TTC549 (cell line): ENCODE data around the gene PCNX2.
"Not testable (repeated sequence)": the region's sequence is repeated elsewhere in the genome, so short reads cannot be mapped to it uniquely, and the experiment has no call there.

Experiments used
- FAIRE-seq: peaks from 2 replicates; lab custom pipeline; 2012; peaks lifted over from hg19 to GRCh38; lab: Jason Lieb, UNC

The PCNX2 gene

DNA sequence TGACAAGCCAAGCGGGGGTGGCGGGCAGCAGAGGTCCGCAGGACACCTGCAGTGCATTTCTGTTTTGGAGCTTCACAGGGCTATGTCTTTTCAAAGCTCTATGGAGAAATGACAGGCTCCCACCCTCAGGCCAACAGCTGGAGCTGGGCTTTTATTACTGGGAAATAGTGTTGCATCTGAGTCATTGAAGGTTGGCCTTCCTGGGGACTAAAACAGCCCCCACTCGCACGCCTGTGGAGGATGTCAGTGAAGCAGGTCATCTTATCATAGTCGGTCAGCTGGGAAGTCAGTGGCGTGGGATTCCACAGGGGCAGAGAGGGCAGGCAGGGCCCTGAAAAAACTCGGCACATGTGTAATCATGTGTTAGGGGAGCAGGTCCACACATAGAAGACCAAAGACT lies 289.8 kb downstream of the PCNX2 start:
- FAIRE-seq: no peak

DNA sequence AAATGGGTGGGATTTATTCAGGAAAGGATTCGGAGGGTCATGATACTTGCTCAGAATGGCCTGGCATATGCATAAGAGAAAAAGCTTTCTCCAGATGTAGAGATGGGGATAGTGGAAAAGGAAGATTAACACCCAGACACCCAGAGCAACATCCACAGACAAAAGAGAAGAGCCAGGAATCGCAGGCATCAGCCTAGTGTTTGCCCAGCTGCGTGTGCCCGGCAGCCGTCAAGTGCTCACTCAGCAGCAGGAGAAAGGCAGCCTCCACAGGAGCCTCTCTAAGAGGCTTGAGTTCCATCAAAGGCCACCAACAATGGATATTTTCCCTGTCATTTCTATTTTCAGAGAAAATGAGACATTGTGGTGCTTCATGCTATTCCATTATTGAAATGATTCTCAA lies 290.4 kb downstream of the PCNX2 start:
- FAIRE-seq: no peak

DNA sequence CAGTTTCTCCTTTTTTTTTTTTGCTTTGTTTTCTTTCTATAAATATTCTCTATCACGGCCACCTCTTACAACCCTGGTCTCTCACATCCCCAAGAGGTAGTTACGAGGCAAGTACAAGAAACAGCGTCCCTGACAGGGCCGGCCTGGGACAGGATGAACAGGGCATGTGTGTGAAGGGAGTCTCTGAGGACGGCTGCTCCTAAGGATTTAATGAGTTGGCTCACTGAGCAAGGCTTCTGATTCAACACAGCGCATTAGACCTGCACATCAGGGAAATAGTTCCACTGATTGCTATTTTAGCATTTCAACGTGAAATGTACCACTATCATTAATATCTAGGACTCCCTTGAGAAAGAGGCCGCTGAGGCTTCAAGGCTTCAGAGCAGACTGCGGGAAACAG lies 291.1 kb downstream of the PCNX2 start:
- no peak for FAIRE-seq

DNA sequence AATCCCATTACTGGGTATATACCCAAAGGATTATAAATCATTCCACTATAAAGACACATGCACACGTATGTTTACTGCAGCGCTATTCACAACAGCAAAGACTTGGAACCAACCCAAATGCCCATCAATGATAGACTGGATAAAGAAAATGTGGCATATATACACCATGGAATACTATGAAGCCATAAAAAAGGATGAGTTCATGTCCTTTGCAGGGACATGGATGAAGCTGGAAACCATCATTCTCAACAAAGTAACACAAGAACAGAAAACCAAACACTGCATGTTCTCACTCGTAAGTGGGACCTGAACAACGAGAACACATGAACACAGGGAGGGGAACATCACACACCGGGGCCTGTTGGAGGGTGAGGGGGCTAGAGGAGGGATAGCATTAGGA lies 291.9 kb downstream of the PCNX2 start:
- not testable (repeated sequence) for FAIRE-seq

DNA sequence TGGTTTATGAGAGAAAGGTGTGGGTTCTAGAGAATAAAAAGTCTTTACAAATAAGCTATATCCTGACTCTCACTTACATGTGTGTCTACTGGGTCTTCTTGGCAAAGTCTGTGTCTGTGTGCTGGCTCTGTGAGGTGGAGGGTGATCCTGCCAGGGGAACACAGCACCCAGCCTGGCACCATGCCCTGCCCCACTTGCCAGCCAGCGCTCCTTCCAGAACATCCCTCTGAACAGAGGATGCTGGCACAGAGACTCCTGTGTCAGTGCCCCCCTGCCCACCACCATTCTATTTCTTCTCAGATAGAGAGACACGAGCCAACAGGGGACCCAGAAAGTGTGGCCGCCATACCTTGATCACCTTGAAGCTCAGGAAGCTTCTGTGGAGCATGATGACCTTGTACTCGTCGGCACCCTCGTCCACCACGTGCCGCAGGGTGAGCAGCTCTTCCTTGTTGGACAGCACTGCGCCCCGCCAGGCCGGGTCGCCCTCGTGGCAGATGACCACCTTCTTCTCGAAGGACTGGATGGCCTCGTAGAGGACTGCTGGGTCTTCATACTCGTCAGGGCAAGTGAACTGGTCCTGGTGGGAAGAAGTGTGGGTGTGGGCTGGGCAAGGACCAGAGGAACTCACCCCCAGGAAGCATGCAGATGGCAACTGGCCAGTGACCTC lies 295.4 kb downstream of the PCNX2 start:
- no peak for FAIRE-seq

DNA sequence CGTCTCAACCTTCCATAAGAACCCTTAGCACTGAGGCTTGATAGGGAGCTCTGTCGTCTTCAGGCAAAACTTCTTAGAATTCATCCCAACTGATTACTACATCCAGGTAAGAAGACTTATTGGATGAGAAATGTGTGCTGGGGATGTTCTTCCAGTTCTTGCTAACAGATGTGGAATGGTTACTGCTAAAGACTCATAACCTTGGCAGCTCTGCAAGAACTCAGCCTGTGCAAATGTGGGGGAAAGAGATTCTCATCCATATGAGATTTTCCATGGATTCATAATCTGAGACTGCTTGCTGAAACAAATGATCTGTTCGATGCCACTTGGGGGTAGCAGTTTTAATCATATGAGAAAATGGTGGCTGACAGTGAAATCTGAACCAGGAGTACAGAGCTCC lies 296.9 kb downstream of the PCNX2 start:
- FAIRE-seq: no peak

DNA sequence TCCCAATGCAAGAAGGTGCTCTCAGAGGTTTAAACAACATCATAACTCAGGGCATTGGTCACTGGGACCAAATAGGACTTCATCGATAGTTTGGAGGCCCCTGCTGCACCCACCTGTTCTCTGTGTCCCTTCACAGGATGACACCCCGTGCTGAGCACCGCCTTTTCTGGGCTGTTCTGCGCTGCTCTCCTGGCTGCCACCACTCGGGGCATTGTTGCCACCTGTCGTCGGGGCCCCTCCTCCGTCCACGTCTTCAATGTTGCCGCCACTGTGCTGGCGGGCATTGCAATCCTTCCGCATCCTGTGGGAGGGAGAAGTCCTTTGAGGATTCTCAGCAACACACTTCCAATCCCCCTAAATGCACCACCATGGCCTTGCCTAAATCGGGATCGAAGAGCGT lies 297.4 kb downstream of the PCNX2 start:
- no peak for FAIRE-seq

DNA sequence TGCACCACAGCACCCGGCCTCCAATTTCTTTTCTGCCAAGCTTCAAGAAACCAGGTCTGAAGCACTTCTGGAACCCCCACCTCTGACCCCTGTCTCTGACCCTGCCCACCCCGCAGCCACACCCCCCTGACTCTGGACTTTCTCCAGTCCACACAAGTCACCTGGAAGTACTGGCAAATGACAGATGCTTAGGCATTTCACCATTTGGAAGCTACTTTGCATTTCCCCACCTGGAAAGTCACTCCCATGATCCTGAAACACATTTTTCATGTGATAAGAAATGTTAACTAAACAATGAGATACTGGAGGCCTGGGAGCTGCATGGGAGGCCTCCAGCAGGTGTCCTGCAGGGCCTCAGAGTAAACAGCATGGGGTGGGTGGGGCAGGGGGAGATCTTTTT lies 299.4 kb downstream of the PCNX2 start:
- no peak for FAIRE-seq

DNA sequence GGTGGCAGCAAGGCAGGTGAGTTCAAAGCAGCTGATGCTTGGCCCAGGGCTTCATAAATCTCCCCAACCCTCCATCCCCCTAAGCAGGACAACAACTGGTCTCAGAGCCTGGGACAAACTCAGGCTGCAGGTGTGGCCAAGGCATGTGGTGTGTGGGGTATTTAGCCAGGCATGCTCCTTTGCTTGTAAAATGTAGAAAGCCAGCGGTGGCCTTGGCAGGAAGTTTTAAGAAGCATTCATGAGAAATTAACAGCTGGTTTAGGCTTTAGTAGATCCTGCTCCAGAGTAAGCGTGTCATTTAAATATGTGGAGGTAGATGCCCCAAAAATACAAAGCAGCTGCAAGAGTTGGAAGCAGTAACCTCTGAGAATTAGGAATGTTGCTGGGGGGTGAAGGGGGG lies 300.3 kb downstream of the PCNX2 start:
- no peak for FAIRE-seq

DNA sequence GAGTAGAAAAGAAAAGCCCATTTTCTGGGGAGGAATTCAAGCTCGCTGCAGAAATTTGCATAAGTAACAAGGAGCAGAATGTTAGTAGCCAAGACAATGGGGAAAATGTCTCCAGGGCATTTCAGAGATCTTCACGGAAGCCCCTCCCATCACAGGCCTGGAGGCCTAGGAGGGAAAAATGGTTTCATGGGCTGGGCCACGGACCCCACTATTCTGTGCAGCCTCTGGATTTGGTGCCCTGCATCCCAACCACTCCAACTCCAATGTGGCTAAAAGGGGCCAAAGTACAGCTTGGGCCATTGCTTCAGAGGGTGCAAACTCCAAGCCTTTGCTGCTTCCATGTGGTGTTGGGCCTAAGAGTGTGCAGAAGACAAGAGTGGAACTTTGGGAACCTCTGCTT lies 302.0 kb downstream of the PCNX2 start:
- no peak for FAIRE-seq

DNA sequence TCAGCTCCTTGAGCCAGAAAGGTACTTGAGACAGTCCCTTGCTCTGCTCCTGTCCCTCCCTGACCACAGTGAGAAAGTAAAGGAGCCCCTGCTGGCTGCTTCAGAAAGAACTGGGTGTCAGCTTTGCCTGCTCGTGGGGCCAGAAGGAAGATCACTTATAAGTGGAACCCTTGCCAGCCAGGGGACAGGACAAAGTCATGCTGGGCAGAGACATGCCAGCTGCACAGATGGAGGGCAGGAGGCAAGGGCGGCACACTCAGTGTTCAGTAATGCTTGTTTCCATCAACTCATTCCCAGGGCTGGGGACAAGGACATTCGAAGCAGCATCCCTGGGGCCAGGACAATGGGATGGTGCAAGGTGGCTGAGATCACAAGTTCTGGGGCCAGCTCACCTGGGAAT lies 303.3 kb downstream of the PCNX2 start:
- no peak for FAIRE-seq

DNA sequence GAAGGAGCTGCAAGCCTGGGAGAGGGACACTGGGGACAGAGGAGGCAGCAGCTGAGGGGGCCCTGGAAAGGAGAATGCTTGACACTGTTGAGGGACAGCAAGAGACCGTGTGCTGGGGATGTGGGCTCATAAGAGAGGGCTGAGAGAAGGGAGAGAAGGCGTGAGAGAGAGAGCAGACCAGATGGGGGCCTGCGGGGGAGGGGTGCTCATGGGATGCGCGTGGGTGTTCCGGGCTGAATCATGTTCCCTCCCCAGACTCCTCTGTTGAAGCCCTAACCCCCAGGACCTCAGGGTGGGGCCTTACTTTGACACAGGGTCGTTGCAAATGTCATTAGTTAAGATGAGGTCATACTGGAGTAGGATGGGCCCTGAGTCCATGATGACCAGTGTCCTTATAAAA lies 304.3 kb downstream of the PCNX2 start:
- no peak for FAIRE-seq

DNA sequence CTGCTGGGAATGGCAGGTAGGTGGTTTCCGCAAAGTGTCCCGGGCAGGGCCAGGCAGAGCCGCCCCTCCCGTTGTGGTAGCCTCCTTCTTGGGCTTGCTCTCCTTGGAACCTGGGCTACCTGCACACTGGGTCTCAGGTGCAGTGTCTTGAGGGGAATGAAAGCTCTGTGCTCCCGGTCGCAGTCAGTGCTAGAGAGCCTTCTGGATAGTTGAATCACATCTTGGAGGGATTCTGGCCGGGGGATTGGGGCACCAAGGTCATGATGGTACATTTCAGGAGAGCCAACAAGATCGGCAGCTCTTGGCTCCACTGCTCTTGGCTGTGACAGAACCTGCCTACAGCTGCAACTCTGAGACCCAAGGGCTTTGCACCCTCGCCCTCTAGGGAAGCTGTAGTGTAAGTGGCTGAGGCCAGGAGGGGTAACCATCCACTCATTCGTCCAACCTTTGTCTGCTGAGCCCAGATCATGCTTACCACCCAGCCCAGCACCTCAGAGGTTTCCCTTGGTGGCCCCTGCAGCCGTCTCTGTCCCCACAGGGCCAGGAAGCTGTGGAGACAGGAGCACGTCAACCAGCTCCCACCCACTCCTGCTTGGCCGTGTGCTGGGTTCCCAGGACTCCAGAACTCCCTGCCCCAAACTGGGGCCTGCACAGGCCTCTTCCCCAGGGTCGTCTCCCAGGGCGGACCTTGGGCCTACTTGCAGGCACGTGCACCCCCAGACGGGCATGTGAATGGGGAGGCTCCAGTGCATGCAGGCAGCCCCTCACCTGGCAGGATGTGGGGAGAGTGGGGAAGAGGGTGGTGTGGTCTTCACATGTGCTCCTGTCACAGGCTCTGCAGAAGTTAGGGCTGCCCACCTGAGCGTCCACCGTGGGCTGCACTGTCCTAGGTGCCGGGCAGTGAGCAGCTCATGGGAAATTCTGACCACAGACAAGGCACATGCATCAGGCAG lies 305.1 kb downstream of the PCNX2 start:
- no peak for FAIRE-seq

DNA sequence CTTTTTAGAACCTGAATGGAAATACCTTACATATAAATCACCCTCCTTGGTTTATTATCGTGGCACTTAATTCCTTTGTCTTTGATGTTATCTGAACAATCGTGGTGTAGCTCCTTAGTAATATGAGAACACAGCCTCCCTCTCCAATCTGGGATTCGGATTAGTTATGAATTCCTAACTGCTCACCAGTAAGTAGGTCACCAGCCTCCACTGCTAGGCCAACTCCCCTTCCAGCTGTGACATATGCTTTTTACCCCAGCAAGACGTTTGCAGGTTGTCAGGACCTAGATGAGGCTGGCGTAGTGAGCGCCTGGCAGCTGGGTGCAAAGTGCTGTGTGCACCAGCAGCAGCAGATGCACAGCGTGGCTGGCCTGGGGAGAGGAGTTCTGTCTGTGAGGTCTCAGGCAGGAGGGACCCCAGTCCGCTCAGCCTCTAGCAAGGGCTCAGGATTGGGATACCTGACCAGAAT lies 306.9 kb downstream of the PCNX2 start:
- no peak for FAIRE-seq

DNA sequence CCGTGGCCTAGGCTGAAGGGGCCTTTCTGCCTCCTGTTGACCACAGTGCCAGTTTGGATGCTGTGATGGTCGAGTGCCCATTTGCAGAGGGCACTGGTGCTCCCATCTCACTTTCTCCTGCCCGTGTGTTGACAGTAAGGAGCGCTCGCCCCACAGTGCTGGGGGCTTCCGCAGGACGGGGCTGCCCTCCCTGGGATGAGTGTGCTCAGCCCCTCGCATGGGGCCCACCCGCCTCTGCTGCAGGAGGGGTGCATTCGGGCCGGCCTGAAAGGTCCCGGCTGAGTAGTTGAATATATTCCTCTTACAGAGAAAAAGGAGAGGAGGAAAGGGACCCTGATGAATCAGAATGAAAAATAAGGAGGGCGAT lies 307.8 kb downstream of the PCNX2 start:
- no peak for FAIRE-seq

DNA sequence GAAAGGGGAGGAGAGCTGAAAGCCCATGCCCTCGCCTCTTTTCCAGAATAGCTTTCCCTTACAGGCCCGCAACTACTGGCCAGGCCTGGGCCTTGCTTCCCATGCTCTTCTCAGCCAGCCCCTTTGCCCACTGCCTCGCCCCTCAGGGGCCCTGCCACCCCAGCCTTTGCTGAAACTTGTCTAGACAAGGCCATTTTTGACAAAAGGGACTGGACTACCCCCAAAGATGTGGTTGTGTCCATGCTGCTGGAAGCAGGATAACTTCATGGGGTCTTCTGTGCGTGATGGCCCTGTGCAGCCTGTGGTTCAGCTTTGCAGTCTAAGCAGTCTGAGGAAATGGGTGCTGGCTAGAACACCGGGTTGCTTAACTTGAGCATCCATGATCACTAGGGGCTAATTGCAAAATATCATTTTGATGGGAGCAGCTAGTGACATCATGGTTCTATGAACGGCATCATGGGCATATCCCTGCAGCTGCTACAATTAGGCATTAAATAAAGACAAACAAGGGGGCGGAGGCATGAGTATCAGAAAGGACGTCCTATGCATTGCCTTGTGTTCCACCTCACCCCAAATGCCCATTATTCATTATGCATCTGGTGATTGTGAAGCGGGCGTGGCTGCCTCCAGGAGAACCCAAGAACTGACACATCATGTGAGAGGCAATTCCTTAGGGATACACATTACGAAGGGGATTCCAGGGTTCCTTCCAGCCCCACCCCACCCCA lies 308.3 kb downstream of the PCNX2 start:
- FAIRE-seq: no peak

DNA sequence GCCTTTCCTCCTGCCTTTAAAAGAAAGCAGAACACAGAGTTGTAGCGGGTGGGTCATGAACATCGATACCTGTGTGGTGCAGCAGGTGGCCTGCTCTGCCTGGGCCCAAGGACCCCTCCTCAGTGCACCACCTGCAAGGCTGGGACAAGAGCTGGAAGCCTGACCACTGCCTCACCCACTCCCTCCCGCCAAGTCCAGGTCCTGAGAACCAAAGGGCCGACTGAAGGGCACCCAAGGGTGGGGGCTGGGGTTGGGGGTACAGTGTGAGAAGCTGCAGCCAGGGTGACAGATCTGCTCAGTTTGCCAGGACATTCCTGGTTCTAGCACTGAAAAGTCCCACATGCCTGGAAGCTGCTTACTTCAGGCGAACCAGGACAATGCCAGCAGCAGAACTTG lies 309.0 kb downstream of the PCNX2 start:
- FAIRE-seq: no peak

DNA sequence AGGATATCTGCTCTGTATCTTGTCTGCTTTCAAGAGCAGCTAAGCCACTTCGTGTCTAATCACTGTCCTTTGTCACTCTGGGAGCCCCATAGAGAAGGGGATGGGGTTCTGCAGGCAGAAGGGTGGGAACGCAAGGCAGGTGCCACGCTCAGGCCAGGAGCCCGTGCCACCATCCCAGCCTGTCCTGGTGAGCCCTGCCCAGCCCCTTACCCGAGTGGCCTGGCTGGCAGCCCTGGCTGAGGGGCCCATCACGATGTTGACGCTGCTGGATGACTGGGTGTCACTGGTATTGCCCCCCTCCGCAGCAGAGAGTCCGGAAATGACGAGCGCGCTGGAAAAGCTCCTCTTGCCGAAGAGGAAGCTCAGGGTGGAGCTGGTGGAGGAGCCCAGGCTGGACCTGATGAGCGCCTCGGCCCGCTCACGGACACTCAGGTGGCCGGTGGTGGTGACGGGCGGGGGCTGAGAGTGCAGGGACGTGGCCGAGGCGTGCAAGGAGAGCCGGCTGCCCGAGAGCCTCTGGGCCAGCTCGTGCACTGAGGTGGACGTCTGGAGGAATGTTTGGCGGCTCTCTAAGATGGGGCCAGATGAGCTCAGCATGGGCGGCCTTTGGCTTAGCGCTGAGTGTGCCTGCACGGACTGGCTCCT lies 309.5 kb downstream of the PCNX2 start:
- FAIRE-seq: no peak

DNA sequence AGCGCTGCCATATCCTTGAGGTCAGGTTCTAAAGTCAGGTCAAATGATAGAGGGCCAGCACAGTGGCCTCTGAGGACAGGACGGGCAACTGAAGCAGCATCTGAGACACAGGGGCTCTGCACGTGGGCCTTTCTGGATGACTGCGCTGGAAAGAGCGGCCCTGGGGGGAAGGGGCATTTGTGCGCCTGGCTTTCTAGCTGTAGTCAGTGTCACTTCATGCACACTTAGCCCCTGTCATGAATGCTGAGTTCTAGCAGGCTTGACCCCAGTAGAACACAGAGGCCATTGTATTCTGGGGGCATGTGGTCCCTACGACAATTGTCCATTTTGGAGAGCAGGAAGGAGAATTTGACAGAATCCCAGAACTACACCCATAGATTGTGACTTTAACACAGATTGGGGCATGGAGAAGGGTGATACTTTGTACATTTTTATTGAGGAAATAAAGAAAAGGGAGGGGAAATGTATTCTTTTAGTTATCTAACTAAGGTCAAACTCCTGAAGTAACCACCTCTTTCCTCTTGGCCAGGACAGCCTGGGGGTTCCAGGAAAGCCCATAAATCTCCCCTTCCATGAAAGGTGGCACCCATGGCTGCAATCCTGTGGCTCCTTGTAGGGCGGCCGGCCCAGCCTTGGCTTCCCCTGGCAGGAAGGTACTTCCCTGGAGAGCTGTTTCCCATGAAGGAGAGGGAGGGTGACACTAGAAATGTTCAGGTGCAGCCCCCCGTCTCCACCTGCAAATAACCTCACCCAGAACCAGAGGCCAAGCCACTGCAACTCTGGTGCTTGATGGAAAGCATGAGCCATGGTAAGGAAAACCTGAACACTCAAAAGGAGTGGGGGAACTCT lies 310.7 kb downstream of the PCNX2 start:
- no peak for FAIRE-seq

DNA sequence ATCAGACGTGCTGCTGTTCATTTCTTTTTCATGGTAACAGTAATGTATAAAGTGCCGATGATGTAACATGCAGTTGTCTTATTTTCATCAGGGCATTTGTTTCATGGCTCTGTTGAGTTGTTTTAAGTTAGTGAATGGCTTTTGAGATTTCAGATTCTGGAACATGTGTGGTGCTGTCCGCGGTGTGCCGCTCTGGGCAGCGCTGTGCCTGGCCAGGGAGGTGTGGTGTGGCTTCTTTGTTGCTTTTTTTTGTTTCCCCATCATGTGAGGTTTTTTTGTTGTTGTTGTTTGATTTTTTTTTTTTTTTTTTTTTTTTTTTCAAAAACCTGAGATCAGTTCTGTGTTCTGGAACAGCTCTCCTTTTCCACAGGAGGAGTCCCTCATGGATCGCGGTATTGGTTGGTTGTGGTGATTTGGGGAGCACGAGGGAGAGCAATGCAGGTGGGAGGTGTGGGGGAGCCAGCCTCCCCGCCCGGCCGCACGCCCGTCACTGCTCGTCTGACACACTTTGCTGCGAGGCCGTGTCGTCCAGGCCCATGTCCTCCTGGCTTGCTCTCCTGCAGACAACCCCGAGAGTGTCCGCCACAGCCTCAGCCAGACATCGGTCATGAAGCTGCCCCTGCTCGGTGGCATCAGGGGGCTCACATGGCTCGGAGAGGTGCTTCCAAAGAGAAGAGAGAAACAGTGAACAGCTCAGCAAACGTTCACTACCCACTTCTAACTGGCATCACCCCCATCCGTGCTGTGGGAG lies 311.5 kb downstream of the PCNX2 start:
- no peak for FAIRE-seq

DNA sequence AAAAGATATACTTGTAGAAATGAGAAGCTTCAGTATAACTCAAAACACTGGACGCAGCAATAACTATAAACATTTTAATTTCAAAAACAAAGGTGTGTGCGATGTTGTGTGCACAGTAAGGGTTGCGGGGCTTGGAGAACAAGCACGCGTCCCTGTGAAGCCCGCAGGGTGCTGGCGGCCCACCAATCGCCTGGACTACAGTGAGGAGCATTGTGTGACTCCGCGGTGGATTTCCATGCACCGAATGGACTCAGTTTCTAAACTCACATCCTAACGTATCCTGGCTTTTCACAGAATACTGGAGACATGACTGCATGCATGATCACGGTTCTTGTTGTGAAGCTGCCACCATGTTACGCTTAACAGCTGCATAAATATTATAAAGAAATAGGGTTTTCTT lies 312.1 kb downstream of the PCNX2 start:
- FAIRE-seq: no peak
